Mucosa of descending colon (tissue), 3 donors: ENCODE measurements around the gene COL18A1. TPM values are rescaled to one million over a fixed set of nuclear protein-coding genes. Genes with fewer than 3 reads are reported as not detected.

Source experiments
- ATAC-seq: fragments of 200-7000 bp; cut with Tn5 transposase; one replicate; pipeline ENCODE4 v1.9.1; 2020; ENCODE audit warnings: mild to moderate bottlenecking, moderate library complexity
- DNase-seq, 3 donors: peaks; one replicate each; pipeline ENCODE4 v3.0.0-alpha.2; 2020
- H3K36me3 ChIP-seq: fragments of 200-600 bp; one replicate; pipeline ENCODE4 v1.8.0; 2021; ENCODE audit warnings: low read depth, mild to moderate bottlenecking
- H3K4me1 ChIP-seq: fragments of 200-600 bp; one replicate; pipeline ENCODE4 v1.8.0; 2021; ENCODE audit warnings: low read depth, mild to moderate bottlenecking
- H3K4me3 ChIP-seq: fragments of 200-600 bp; one replicate; pipeline ENCODE4 v1.8.0; 2021; ENCODE audit warnings: mild to moderate bottlenecking
- H3K9me3 ChIP-seq: fragments of 200-600 bp; one replicate; pipeline ENCODE4 v1.8.0; 2021; ENCODE audit warnings: mild to moderate bottlenecking
- CTCF ChIP-seq: fragments of 200-600 bp; IDR thresholded peaks from one replicate; pipeline ENCODE4 v1.8.0; 2022; ENCODE audit warnings: antibody characterized with exemption, mild to moderate bottlenecking
- intact Hi-C, 2 donors: fragments of 100-400 bp; cut with DNase I in 1 of 2; cut with micrococcal nuclease in 1 of 2; formaldehyde crosslinking; loops; one replicate each; pipeline versions ENCODE4 v1.11.0 to v1.11.1; 2022; cut with DNase I, micrococcal nuclease
- total RNA-seq, 3 donors: library from RNA; stranded (reverse); fragmentation: NEBNext Ultra II Directional in 2 of 3; extraction: Animal tissue kit (Norgen Biotek cat#: 25700) in 2 of 3; gene quantifications; one replicate each; pipeline versions ENCODE4 v1.2.1 to v1.2.4, GENCODE V29; 2021 to 2023
- donor health status: DM: no; HTN: no; CAD: no; lungs with moderate emphysema.
- donor health status: DM: no; HTN: no; CAD: no.
- donor health status: DM: no; HTN: yes; CAD: no.

The COL18A1 gene
- total RNA-seq, 3 donors from 2014 or later: 4.6 to 46.9 (median 21.3) TPM

GRCh38 chr21:45460011-45460565 lies 55.1 kb downstream of the COL18A1 start:
- intact Hi-C loops: no loop called here
- no peak for ATAC-seq
- peak in 1 of 3 donors; percentile 40 for DNase-seq
- no peaks in the 10 kb centered on the region for H3K4me1 ChIP-seq
- no peak for TF ChIP-seq CTCF
- no peaks in the 10 kb centered on the region for H3K9me3 ChIP-seq
- H3K4me3 ChIP-seq: no peak overlapping the region
- H3K36me3 ChIP-seq: no peaks in the 10 kb centered on the region

- ATAC-seq: no peak
- Histone ChIP-seq H3K4me3 (no peak overlapping the region), H3K9me3 (no peaks in the 10 kb centered on the region), H3K36me3 (no peaks in the 10 kb centered on the region), H3K4me1 (no peaks in the 10 kb centered on the region)
- no peak for TF ChIP-seq CTCF
- DNase-seq: no peak
- intact Hi-C loops: no loop called here
These were observed 55.8 kb downstream of the COL18A1 start for GRCh38 chr21:45460611-45461368.

GRCh38 chr21:45461369-45461750 lies 56.4 kb downstream of the COL18A1 start:
- Histone ChIP-seq H3K36me3 (no peaks in the 10 kb centered on the region), H3K4me3 (no peak overlapping the region), H3K9me3 (no peaks in the 10 kb centered on the region), H3K4me1 (no peaks in the 10 kb centered on the region)
- intact Hi-C loops: no loop called here
- TF ChIP-seq CTCF: no peak
- peak in 1 of 3 donors; percentile 34 for DNase-seq
- ATAC-seq: no peak

GRCh38 chr21:45461806-45462341 lies 56.9 kb downstream of the COL18A1 start:
- Histone ChIP-seq H3K9me3 (no peaks in the 10 kb centered on the region), H3K4me3 (no peak overlapping the region), H3K4me1 (no peaks in the 10 kb centered on the region), H3K36me3 (no peaks in the 10 kb centered on the region)
- DNase-seq: no peak
- ATAC-seq: no peak
- intact Hi-C loops: no loop called here
- TF ChIP-seq CTCF: no peak

GRCh38 chr21:45463871-45464270 lies 58.9 kb downstream of the COL18A1 start:
- no peak overlapping the region for H3K4me3 ChIP-seq
- no peaks in the 10 kb centered on the region for H3K36me3 ChIP-seq
- no peaks in the 10 kb centered on the region for H3K4me1 ChIP-seq
- intact Hi-C loops: no loop called here
- TF ChIP-seq CTCF: no peak
- H3K9me3 ChIP-seq: no peaks in the 10 kb centered on the region
- DNase-seq (no peak), ATAC-seq (no peak)
